GDM1 (cell line): Measurements from ENCODE around the gene TM9SF1.

Experiments used
- DNase-seq: peaks from one replicate; lab custom pipeline; 2025; lab: John Stamatoyannopoulos, UW

The TM9SF1 gene

GRCh38 chr14:24196071-24197055, 1.1 kb upstream of the TM9SF1 start:
- DNase-seq = no peak

- no peak for DNase-seq
These were observed 412 bp downstream of the TM9SF1 start for GRCh38 chr14:24194873-24195185.

DNA sequence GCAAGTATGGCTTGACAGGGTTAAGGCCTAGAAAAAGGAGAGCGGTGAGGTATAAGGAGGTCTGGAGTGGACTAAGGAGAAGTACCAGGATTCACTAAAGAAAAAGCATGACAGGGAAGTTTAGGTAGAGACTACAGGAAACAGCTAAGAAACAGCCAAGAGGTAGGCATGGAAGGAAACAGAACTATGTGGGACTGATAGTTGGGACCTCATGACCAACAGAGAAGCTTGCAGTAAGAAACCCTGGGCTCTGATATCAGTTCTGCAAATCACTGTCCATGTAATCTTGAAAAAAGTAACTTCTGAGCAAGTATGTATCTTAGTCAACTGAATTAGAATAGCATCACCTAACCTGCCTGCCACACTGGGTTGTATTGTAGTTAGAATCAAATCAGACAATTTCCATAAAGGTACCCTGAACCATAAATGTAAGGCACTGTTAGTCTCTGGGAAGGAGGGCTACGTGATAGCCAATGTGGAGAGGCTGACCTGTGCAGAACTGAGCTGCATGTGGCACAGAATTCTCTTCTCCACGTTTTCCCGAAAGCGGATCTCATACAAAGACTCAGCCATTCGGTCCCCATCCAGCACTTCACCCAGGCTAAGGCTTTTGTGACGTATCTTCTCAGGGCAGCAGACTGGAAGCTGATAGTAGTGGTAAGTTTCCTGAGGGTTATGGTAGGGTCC, 912 bp downstream of the TM9SF1 start:
- no peak for DNase-seq

DNA sequence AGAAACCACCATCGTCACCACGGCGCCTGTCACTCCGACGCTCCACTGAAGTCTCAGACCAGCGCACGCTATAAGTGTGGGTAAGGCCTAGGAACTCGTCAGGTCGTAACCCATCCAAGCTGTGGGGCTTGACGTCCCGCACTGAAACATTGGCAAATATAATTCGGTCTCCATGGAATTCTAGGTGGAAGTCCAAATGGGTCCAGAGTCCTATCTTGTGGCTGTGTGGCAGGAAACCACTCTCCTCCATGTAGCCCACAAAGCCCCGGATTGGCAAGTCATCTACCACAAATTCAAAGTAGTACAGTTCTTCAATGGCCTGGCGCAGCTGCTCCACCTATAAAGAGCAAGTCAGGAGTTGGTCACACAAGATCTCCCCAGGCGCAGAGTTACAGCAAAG, 2.3 kb downstream of the TM9SF1 start:
- no peak for DNase-seq

DNA sequence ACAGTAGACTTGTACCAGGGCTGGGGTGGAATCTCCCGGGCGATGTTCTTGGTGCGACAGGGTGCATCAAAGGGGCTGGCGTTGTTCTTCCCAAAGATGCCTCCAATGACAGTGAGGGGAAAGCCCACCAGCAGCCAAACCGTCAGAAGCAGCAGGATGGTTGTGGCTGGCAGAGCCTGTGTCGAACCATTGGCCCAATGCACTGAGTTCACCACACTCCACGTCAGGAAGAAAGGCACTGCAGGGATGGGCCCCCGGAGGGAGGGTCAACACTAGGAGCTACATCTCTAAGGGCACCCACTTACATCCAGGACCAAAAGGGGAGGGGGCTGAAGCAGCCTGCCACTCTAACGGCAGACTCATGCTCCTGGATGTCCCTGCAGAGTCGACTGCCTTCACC, 4.8 kb downstream of the TM9SF1 start:
- no peak for DNase-seq

GRCh38 chr14:24189460-24189859, 5.8 kb downstream of the TM9SF1 start:
- no peak for DNase-seq

- no peak for DNase-seq
These were observed 6.2 kb downstream of the TM9SF1 start for GRCh38 chr14:24189059-24189375.

DNA sequence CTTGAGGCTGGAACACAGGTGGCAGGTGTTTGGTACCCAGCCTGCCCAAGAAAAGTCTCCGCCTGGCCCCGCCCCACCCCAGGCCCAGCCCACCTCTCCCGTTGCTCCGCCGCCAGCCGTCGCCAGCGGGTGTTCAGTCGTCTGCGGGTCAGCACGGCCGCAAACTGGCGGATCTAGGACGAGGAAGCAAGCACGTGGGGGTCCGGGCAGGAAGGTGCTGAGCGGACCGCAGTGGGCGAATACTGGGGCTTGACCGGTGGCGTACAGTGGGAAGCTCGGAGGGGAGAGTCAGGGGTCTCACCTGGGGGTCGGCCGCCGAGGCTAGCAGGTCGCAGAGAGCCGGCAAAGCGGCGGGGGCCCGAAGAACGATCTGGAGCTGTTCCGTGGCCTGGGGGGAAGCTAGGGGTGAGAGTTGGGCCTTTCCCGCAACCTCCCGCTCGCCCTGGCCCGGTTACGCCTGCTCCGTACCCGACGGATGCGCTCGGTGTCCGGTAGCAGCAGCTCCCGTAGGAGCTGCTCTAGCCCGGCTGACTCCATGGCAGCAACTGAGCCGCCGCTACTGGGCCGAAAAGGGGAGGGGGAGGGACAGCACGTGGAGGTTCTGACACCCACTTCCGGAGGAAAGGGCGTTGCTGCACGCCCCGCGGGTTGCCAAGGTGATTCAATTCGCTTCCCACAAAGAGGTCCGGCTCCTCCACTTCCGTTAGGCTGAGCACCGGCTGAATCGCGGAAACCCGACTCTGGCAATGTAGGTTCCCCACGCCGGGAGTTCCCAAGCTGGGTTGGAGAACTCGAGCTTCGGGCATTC, 6.8 kb downstream of the TM9SF1 start, which contains the start of gene IPO4:
Gene IPO4, minus strand, starts transcription at position 566 of the 808 bp plus-strand sequence. Its CDS starts 29 bp downstream, at position 537.
- peak; percentile 89 for DNase-seq

DNA sequence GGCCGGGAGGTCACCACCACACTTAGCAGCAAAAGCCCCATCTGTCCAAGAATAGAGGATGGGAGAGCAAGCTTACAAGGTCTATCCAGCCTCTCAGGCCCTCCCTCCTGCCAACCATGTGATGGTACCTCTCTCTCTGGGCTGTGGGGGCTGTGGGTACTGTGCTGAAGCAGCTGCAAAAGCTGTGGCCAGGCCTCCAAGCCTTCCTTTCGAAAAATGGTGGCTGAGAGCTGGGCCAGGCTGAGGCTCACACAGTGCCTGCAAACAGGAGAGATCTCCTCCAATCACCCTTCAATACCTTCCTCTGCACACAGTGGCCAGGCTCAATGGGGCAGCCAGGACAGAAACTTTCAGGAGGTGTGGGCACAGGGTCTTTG, 7.7 kb downstream of the TM9SF1 start:
- DNase-seq = no peak

DNA sequence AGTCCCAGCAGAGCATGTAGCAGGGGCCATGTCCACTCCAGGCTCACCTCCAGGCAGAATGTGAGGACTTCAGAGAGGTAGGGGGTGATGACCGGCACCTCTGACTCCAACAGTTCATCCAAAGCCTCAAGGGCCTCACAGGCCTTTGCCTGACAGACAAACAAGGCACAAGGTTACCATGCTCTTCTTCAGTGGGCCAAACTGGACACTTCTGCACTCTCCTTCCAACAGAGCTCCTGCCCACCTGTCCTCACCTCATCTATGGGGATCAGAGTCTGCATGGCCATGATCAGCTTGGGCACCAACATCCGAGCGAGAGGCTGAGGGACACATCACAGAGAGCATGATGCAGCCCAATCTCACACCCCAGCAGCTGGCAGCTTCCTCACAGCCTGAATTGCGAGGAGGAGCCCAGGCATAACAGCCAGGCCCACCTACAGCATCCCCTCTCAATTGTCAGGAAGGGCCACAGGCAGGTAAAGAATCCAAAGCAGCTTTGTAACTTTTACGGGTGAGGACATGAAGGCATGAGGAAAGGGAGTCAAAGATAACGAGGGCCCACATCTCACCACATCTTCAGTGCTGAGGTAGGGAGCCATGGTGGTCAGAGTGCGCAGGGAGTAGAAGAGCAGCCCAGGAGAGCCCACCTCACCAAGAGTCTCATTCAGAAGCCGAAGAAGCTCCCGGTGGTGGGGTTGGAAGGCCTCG, 8.3 kb downstream of the TM9SF1 start:
- no peak for DNase-seq

GRCh38 chr14:24185741-24186140, 9.5 kb downstream of the TM9SF1 start:
- no peak for DNase-seq

- DNase-seq = no peak
These were observed 10.2 kb downstream of the TM9SF1 start for GRCh38 chr14:24185026-24185425.

- DNase-seq = no peak
These were observed 10.9 kb downstream of the TM9SF1 start for GRCh38 chr14:24184104-24184970.

DNA sequence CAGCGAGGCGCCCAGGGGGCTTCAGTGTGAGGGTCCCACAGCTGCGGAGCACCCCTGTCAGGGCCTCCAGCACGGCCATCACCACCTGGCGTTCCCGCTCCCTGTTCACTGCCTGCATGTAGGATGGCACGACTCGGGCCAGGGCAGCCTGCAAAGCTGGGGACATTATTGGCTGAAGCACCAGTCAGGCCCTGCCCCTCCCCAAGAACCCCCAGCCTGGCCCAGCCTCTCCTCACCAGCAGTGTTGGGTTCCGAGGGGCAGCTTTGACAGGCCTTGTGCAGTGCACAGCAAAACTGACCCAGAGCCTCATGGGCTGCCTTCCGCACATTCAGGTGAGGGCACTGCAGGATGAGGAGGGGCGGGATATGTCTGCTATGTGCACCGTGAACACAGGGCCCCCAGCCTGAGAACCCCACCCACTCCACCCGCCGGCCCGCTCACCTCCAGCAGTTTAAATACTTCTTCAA, 12.2 kb downstream of the TM9SF1 start:
- DNase-seq = no peak

GRCh38 chr14:24182110-24182882, 12.9 kb downstream of the TM9SF1 start:
- DNase-seq = no peak

- no peak for DNase-seq
These were observed 13.7 kb downstream of the TM9SF1 start for GRCh38 chr14:24181371-24182077.

DNA sequence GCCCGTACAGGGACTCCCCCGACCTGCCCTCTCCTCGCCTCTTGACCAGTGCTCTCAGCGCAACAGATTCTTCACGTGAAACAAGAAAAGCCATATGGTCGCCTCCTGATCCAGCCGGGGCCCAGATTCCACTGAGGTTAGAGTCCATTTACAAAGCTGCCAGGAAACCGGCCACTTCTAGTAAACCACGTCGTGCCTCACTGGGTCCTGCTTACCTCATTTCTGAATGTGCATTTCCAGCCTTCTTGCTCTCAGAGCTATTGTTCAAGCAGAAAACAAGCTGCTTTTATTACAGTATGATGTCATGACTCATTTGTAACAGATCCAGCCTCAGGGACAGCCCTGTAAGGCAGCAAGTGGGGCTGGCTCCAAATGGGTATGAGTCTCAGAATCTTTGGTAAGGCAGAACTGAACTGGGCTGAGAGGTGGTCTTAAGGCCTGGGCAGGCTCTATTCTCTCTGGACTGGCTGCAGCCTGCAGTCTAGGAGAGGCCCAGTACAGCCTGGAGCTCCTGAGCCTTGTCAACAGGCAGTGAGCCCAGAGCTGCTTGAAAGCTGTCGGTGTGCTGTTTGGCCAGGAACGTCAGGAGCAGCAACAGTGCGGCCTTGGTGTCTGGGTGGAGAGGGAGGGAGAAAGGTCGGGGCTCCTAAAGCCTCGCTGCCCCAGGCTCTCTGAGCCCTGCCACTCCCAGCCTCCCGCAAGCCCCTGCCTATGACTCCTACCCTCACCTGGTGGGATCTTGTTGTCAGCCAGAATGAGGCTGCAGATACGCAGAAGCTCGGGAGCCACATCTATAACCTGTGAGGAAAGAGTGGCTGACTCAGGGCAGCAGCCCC, 15.1 kb downstream of the TM9SF1 start:
- DNase-seq = no peak

- DNase-seq = no peak
These were observed 15.8 kb downstream of the TM9SF1 start for GRCh38 chr14:24179294-24179960.
